HG02571 (cell line): ENCODE data around the gene BOLA2B.

Experiments used
- ATAC-seq: cut with Tn5 transposase; IDR thresholded peaks from one replicate; pipeline ENCODE4 v1.9.1; 2021; ENCODE audit warnings: mild to moderate bottlenecking, moderate library complexity; ENCODE audit not compliant: unreplicated experiment

BOLA2B gene

DNA sequence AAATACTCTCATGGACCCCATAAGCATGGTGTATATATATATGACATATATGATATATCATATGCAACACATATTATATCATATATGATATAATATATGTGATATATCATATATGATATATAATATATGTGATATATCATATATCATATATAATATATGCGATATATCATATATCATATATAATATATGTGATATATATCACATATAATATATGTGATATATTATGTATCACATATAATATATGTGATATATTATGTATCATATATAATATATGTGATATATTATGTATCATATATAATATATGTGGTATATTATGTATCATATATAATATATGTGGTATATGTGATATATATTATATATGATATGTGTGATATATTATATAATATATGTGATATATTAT lies 48.5 kb downstream of the BOLA2B start:
- no peak for ATAC-seq

DNA sequence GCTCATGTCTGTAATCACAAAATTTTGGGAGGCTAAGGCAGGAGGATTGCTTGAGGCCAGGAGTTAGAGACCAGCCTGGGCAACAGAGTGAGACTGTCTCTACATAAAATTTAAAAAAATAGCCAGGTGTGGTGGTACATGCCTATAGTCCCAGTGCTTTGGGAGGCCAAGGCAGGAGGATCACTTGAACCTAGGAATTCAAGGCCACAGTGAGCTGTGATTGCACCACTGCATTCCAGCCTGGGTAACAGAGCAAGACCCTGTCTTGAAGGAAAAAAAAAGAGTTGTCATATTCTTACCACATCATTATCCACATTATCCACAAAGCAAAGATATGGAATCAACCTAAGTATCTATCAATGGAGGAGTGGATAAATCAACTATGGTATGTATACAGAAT lies 49.4 kb downstream of the BOLA2B start:
- ATAC-seq, result no peak

DNA sequence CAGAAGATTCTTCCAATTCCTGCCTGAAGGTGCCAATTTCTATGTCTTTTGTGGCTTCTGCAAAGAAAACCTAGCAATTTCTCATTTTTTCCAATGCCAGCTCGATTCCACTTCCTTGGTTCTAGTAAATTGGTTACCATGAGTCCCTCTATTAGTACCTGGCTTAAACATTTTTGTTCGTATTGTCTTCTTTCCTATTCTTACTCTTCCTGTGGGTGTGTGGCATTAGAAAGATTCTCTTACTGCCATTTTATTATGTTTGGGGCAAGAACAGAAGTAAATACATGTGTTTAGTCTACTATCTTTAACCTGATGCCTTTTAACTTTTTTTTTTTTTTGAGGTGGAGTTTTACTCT lies 50.1 kb downstream of the BOLA2B start:
- ATAC-seq, result no peak
